Stimulated activated CD4-positive, alpha-beta T cell treated with anti-CD3 and anti-CD28 coated beads, Interleukin-15, amount 100 ng/mL, for 48 hours (primary cell): ENCODE measurements around the gene ADD3.

Experiments used
- DNase-seq, 2 donors: peaks; one replicate each; pipeline ENCODE4 v3.0.0-alpha.2; 2020; ENCODE audit warnings: low read depth in 2 of 2

The ADD3 gene

GRCh38 chr10:110002801-110003523 lies 4.8 kb upstream of the ADD3 start:
- DNase-seq: no peak

- no peak for DNase-seq
Observed at GRCh38 chr10:110003524-110003885, 4.3 kb upstream of the ADD3 start.

GRCh38 chr10:110005719-110006118 lies 2.1 kb upstream of the ADD3 start:
- peak in 1 of 2 donors; percentile 2 for DNase-seq

- peak in 1 of 2 donors; percentile 2 for DNase-seq
Observed at GRCh38 chr10:110006358-110007160, 1.2 kb upstream of the ADD3 start.

- peak; percentile 45 to 52 for DNase-seq
Observed at GRCh38 chr10:110007161-110007700, 553 bp upstream of the ADD3 start.

GRCh38 chr10:110008518-110009339 lies 945 bp downstream of the ADD3 start:
- peak in 1 of 2 donors; percentile 20 for DNase-seq

GRCh38 chr10:110009736-110010475 lies 2.1 kb downstream of the ADD3 start:
- DNase-seq: peak in 1 of 2 donors; percentile 25

GRCh38 chr10:110010486-110011378 lies 2.9 kb downstream of the ADD3 start:
- no peak for DNase-seq

- DNase-seq: no peak
Observed at GRCh38 chr10:110011681-110012080, 3.9 kb downstream of the ADD3 start.

- peak in 1 of 2 donors; percentile 3 for DNase-seq
Observed at GRCh38 chr10:110013630-110014293, 6.0 kb downstream of the ADD3 start.

GRCh38 chr10:110016039-110016438 lies 8.3 kb downstream of the ADD3 start:
- no peak for DNase-seq

GRCh38 chr10:110017052-110017451 lies 9.3 kb downstream of the ADD3 start:
- no peak for DNase-seq

- DNase-seq: no peak
Observed at GRCh38 chr10:110017907-110018306, 10.1 kb downstream of the ADD3 start.

GRCh38 chr10:110020265-110020664 lies 12.5 kb downstream of the ADD3 start:
- DNase-seq: no peak

- DNase-seq: no peak
Observed at GRCh38 chr10:110022716-110023504, 15.1 kb downstream of the ADD3 start.

- DNase-seq: no peak
Observed at GRCh38 chr10:110023785-110024465, 16.1 kb downstream of the ADD3 start.

GRCh38 chr10:110029450-110029849 lies 21.7 kb downstream of the ADD3 start:
- DNase-seq: no peak
